GM12874 (cell line): ENCODE measurements around the gene FYB1.

ENCODE experiments used
- CTCF ChIP-seq: IDR thresholded peaks from 2 replicates; pipeline ENCODE4 v1.5.1; 2011; ENCODE audit warnings: low read depth, mild to moderate bottlenecking, control low read depth, low read length, moderate library complexity; ENCODE audit not compliant: insufficient read depth

The FYB1 gene

GRCh38 chr5:39099831-39100230, 119.5 kb downstream of the FYB1 start:
- no peak for TF ChIP-seq CTCF

DNA sequence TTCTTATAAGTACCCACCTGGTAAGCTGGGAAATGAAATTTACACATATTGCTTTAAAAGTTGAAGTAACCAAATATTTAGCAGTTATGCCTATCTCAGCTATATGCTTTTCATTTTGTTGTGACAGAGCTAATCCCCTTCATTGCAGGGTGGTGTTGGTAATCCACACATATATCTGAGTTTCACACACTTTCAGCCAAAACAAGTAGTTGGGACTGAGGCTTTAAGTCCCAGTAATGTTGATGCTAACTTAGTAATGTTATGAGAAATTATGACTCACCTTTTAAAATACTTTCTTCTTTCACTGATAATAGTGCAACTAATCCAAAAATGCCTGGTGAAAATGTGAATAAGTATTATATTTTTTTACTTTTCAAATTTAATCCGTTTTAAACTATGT, 126.0 kb downstream of the FYB1 start:
- no peak for TF ChIP-seq CTCF

DNA sequence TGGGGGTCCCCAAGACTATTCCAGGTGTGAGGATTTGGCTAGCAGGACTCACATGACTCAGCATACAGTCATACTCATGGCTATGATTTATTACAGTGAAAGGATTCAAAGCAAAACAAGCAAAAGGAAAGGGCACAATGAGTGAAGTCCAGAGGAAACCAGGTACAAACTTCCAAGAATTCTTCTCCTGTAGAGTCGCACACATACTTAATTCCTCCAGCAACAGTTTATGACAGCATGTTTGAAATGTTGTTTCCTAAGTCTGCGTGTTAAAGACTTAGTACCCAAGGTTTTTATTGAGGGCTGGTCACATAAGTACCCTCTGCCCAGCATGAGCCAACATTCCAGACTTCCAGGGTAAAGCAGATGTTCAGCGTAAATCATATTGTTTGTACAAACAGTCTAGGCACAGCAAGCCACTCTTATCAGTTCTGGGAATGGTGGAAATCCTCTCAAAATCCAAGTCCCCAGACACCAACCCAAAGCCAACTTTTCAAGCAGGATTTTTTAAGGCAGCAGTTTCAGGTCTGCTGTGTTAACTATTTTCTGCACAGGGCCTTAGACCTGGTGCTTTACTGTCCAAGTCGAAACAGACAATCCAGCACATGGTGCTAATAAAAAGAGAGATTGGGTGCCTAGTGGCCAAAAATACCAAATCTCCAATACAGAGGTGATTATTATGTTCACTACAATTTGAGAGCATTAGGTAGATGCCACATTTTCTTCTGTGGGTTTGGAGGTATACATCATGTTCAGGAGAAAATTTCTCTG, 126.6 kb downstream of the FYB1 start:
- TF ChIP-seq CTCF = no peak

DNA sequence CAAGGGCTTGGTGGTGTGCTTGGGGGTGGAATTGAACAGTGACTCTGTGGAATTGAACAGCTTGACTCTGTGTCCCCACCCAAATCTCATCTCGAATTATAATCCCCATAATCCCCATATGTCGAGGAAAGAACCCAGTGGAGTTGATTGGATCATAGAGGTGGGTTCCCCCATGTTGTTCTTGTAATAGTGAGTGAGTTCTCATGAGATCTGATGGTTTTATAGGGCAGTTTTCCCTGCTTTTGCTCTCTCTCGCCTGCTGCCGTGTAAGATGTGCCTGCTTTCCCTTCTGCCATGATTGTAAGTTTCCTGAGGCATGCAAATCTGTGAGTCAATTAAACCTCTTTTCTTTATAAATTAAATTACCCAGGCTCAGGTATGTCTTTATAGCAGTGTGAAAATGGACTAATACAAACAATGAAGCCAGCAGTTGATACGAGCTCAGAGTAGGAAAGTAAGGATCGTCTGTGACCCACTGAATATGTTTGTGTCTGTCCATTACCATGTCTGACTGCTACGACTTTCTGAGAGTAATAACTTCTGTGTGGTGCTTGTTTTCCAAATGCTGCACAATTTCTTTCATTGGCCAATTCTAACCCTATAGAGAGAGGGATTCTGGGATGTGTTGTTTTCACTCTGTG, 127.3 kb downstream of the FYB1 start:
- TF ChIP-seq CTCF = no peak

GRCh38 chr5:39083968-39084367, 135.4 kb downstream of the FYB1 start:
- no peak for TF ChIP-seq CTCF

- TF ChIP-seq CTCF = no peak
Measured at GRCh38 chr5:39082995-39083394, 136.4 kb downstream of the FYB1 start.

DNA sequence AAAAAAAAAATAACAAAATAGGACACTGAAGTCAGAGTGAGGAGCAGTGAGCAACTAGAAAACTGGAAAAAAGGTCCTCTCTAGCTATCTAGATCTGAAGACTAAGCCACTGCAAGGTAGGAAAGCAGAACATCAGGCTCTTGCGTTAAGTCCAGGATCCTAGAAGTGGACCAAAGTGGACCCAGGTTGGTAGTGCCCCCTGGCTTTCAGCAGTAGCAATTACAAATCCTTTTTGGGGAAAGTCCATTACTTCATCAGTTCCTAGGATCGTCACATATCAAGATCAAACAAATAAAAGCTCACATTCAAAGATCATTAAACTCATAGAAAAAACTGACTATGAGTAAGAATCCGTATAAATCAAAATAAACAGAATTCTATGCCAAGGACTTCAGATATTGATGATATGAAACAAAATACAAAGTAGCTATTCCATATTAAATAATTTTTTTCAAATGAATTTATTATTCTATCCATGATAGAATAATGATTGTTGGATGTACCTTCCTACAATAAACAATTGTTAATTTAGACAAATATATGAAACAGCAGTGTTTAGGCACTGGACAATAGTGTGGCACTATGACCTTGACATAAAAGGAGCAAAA, 138.7 kb downstream of the FYB1 start:
- TF ChIP-seq CTCF = peak; percentile 73
